GM23248 (cell line): ENCODE results near the gene GAL3ST3. TPM values are rescaled to one million over a fixed set of nuclear protein-coding genes. Genes with fewer than 3 reads are reported as not detected.

Experiments
- DNase-seq: peaks from one replicate; pipeline ENCODE4 v3.0.0-alpha.2; 2015
- H2AFZ ChIP-seq: fragments of 200-600 bp; sonication (generic); 2 replicates; pipeline ENCODE4 v1.6.1; 2016; ENCODE audit warnings: antibody characterized with exemption
- H3F3A ChIP-seq: fragments of 200-600 bp; sonication (generic); 2 replicates; pipeline ENCODE4 v1.6.1; 2016; ENCODE audit warnings: mild to moderate bottlenecking, antibody characterized with exemption, mixed run types; ENCODE audit not compliant: insufficient read depth
- H3K27ac ChIP-seq: fragments of 200-600 bp; sonication (generic); 2 replicates; pipeline ENCODE4 v1.5.1; 2016; ENCODE audit warnings: mild to moderate bottlenecking
- H3K27me3 ChIP-seq: fragments of 200-600 bp; sonication (generic); replicated peaks from 2 replicates; pipeline ENCODE4 v1.6.1; 2016; ENCODE audit warnings: mild to moderate bottlenecking; ENCODE audit not compliant: insufficient read depth
- H3K36me3 ChIP-seq: fragments of 200-600 bp; sonication (generic); 2 replicates; pipeline ENCODE4 v1.6.1; 2016; ENCODE audit warnings: low read depth, mild to moderate bottlenecking
- H3K4me1 ChIP-seq: fragments of 200-600 bp; sonication (generic); 2 replicates; pipeline ENCODE4 v1.6.1; 2016; ENCODE audit warnings: mild to moderate bottlenecking; ENCODE audit not compliant: insufficient read depth
- H3K4me2 ChIP-seq: fragments of 200-600 bp; sonication (generic); one replicate; pipeline ENCODE4 v1.6.1; 2016; ENCODE audit warnings: mild to moderate bottlenecking; ENCODE audit not compliant: unreplicated experiment
- H3K4me3 ChIP-seq: fragments of 200-600 bp; sonication (generic); 2 replicates; pipeline ENCODE4 v1.5.1; 2016; ENCODE audit warnings: mild to moderate bottlenecking
- H3K79me2 ChIP-seq: fragments of 200-600 bp; sonication (generic); 2 replicates; pipeline ENCODE4 v1.6.1; 2016; ENCODE audit warnings: mild to moderate bottlenecking; ENCODE audit not compliant: insufficient read depth
- H3K9ac ChIP-seq: fragments of 200-600 bp; sonication (generic); 2 replicates; pipeline ENCODE4 v1.6.1; 2016; ENCODE audit warnings: mild to moderate bottlenecking
- H3K9me2 ChIP-seq: fragments of 200-600 bp; sonication (generic); 2 replicates; pipeline ENCODE4 v1.6.1; 2016; ENCODE audit warnings: mixed run types, mild to moderate bottlenecking, moderate library complexity; ENCODE audit not compliant: insufficient read depth
- H3K9me3 ChIP-seq: fragments of 200-600 bp; sonication (generic); one replicate; pipeline ENCODE4 v1.6.1; 2017; ENCODE audit warnings: low read depth
- H4K20me1 ChIP-seq: fragments of 200-600 bp; sonication (generic); 2 replicates; pipeline ENCODE4 v1.6.0; 2016; ENCODE audit not compliant: insufficient read depth
- EZH2 ChIP-seq: fragments of 200-600 bp; sonication (generic); IDR thresholded peaks from 2 replicates; pipeline ENCODE4 v1.6.1; 2018; ENCODE audit warnings: antibody characterized with exemption, mild to moderate bottlenecking; ENCODE audit not compliant: insufficient read depth, poor library complexity, severe bottlenecking
- EZH2phosphoT487 ChIP-seq: fragments of 200-600 bp; sonication (generic); IDR thresholded peaks from 2 replicates; pipeline ENCODE4 v1.6.1; 2018; ENCODE audit warnings: antibody characterized with exemption, moderate library complexity, mild to moderate bottlenecking, low read depth; ENCODE audit not compliant: insufficient read depth
- WGBS, 2 experiments: methylation state at CpG; one replicate each; pipeline ENCODE4 v1.1.6; 2015 to 2017; ENCODE audit warnings: low lambda C conversion rate in 2 of 2, low coverage in 1 of 2; ENCODE audit errors: missing lambda C conversion rate in 2 of 2; 5-methylcytosine and 5-hydroxymethylcytosine counted together
- in situ Hi-C: fragments of 300-500 bp; cut with MboI; formaldehyde crosslinking; loops from 2 replicates; pipeline ENCODE4 v1.15.0; 2020
- polyA plus RNA-seq: library from polyadenylated mRNA; unstranded; fragments of >200 nt; fragmentation: Nextera tagmentation; extraction: Ambion mirVana; gene quantifications from 2 replicates; pipeline ENCODE4 v1.2.1, GENCODE V29; 2016
- total RNA-seq: library from RNA; depleted of rRNA; stranded (reverse); fragments of >200 nt; shearing (Covaris generic); gene quantifications from 2 replicates; pipeline ENCODE4 v1.2.3, GENCODE V29; 2014

GAL3ST3 gene
- total and polyA plus RNA-seq, 2 experiments from 2014 or later = not detected

DNA sequence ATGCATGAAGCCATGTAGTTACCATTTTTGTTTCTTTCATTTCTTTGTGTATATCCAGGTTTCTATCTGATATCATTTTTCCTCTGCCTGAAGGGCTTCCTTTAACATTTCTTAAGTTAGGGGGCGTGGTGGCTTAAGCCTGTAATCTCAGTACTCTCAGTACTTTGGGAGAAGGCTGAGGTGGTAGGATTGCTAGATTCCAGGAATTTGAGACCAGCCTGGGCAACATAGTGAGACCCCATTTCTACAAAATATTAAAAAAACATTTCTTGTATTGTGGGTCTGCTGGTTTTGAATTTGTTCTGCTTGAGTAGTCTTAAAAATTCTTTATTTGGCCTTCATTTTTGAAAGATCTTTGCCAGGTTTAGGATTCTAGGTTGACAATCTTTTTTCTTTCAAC, 15.6 kb upstream of the GAL3ST3 start:
- no peaks in the 10 kb centered on the region for H3K27me3 ChIP-seq
- peaks cover 88% of the 10 kb centered on the region for H3F3A ChIP-seq
- H4K20me1 ChIP-seq = no peaks in the 10 kb centered on the region
- no peak overlapping the region for H3K4me3 ChIP-seq
- WGBS, 2 experiments = 93 to 98% methylated on average over 1 of the region's 1 CpG
- no peak overlapping the region for H2AFZ ChIP-seq
- H3K4me2 ChIP-seq = no peak overlapping the region
- no peak for TF ChIP-seq EZH2phosphoT487
- TF ChIP-seq EZH2 = no peak
- no peak overlapping the region for H3K9ac ChIP-seq
- in situ Hi-C loops = no loop called here
- no peak for DNase-seq
- no peaks in the 10 kb centered on the region for H3K9me3 ChIP-seq
- no peak overlapping the region for H3K27ac ChIP-seq
- peaks cover 72% of the 10 kb centered on the region for H3K36me3 ChIP-seq
- H3K4me1 ChIP-seq = peaks cover 12% of the 10 kb centered on the region
- peaks cover 67% of the 10 kb centered on the region for H3K79me2 ChIP-seq
- no peaks in the 10 kb centered on the region for H3K9me2 ChIP-seq

DNA sequence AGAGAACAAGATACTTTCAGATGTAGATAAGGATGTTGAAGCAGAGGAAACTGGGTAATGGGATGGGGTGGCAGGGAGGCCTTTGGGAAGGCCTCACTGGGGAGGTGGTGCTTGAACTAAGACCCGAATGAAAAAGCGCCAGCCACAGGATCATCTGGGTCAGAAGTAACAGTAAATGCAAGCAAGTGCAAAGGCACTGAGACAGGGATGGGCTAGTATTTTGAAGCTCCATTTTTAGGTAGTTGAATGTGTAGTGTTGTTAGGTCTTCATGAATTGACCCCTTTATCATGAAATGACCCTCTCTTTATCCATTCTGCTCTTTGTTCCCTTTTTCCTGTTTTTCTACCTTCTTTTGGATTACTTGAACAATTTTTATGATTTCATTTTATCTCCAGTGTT, 14.9 kb upstream of the GAL3ST3 start:
- H3K4me1 ChIP-seq = peaks cover 5% of the 10 kb centered on the region
- H3F3A ChIP-seq = peaks cover 85% of the 10 kb centered on the region
- H3K9me3 ChIP-seq = no peaks in the 10 kb centered on the region
- no peak overlapping the region for H3K27ac ChIP-seq
- 91 to 96% methylated on average over 2 of the region's 2 CpGs for WGBS, 2 experiments
- no peak overlapping the region for H3K4me2 ChIP-seq
- no peak overlapping the region for H3K9ac ChIP-seq
- H3K27me3 ChIP-seq = no peaks in the 10 kb centered on the region
- no peaks in the 10 kb centered on the region for H3K9me2 ChIP-seq
- H3K4me3 ChIP-seq = no peak overlapping the region
- H2AFZ ChIP-seq = no peak overlapping the region
- no peak for TF ChIP-seq EZH2
- TF ChIP-seq EZH2phosphoT487 = no peak
- H3K36me3 ChIP-seq = peaks cover 75% of the 10 kb centered on the region
- H4K20me1 ChIP-seq = no peaks in the 10 kb centered on the region
- DNase-seq = no peak
- peaks cover 73% of the 10 kb centered on the region for H3K79me2 ChIP-seq
- in situ Hi-C loops = no loop called here

DNA sequence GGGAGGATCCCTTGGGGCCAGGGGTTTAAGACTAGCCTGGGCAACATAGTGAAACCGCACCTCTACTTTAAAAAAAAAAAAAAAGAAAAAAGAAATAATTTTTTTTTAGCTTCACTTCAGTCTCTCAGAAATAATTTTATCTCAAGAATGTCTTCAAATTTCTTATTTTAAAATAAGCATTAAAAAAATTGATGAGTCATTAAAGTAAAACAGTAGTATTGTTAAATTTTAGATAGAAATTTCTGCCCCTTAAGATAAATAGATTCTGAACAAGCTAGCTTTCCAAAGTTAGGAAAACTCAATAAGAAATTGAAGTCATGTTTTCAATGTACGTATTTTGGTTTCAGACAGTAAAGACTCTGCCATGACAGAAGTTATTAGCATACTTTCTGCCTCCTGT, 13.4 kb upstream of the GAL3ST3 start:
- 98% methylated on average over 2 of the region's 2 CpGs for WGBS, 2 experiments
- peak overlapping the region; percentile 13; the same call in 1 of the 2 replicates for H3K27ac ChIP-seq
- TF ChIP-seq EZH2 (no peak), EZH2phosphoT487 (no peak)
- H3K27me3 ChIP-seq = no peaks in the 10 kb centered on the region
- H3K4me3 ChIP-seq = no peak overlapping the region
- H3K9me3 ChIP-seq = no peaks in the 10 kb centered on the region
- in situ Hi-C loops = no loop called here
- H4K20me1 ChIP-seq = no peaks in the 10 kb centered on the region
- H3K4me1 ChIP-seq = no peaks in the 10 kb centered on the region
- H2AFZ ChIP-seq = no peak overlapping the region
- no peaks in the 10 kb centered on the region for H3K9me2 ChIP-seq
- DNase-seq = no peak
- peaks cover 75% of the 10 kb centered on the region for H3K36me3 ChIP-seq
- H3K79me2 ChIP-seq = peaks cover 88% of the 10 kb centered on the region
- peaks cover 77% of the 10 kb centered on the region for H3F3A ChIP-seq
- H3K4me2 ChIP-seq = no peak overlapping the region
- no peak overlapping the region for H3K9ac ChIP-seq

DNA sequence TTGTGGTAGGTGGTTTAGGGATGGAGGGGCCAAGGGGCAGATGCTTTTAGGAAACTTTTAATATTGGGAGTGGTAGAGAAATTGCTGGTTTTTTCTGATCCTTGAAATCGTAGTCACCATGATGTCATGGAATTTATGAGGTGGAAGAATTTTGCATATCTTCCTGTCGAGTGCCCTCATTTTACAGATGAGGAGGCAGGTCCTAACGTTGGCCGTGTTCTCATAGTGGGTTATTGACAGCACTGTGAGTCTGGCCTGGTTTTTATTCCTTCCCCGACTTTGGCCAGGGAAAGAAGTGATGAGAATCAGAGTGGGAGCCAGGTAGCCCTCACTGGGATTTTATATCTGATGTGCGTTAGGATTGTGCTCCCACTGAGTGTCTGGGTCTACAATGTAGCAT, 12.3 kb upstream of the GAL3ST3 start:
- TF ChIP-seq EZH2 (no peak), EZH2phosphoT487 (no peak)
- H4K20me1 ChIP-seq = no peaks in the 10 kb centered on the region
- peaks cover 67% of the 10 kb centered on the region for H3F3A ChIP-seq
- WGBS, 2 experiments = 66 to 70% methylated on average over 6 of the region's 6 CpGs
- H2AFZ ChIP-seq = no peak overlapping the region
- H3K36me3 ChIP-seq = peaks cover 87% of the 10 kb centered on the region
- no peak overlapping the region for H3K27ac ChIP-seq
- H3K9ac ChIP-seq = no peak overlapping the region
- H3K79me2 ChIP-seq = peaks cover 94% of the 10 kb centered on the region
- H3K9me2 ChIP-seq = no peaks in the 10 kb centered on the region
- H3K27me3 ChIP-seq = no peaks in the 10 kb centered on the region
- in situ Hi-C loops = no loop called here
- H3K4me2 ChIP-seq = no peak overlapping the region
- H3K4me1 ChIP-seq = no peaks in the 10 kb centered on the region
- H3K9me3 ChIP-seq = no peaks in the 10 kb centered on the region
- H3K4me3 ChIP-seq = no peak overlapping the region
- no peak for DNase-seq

DNA sequence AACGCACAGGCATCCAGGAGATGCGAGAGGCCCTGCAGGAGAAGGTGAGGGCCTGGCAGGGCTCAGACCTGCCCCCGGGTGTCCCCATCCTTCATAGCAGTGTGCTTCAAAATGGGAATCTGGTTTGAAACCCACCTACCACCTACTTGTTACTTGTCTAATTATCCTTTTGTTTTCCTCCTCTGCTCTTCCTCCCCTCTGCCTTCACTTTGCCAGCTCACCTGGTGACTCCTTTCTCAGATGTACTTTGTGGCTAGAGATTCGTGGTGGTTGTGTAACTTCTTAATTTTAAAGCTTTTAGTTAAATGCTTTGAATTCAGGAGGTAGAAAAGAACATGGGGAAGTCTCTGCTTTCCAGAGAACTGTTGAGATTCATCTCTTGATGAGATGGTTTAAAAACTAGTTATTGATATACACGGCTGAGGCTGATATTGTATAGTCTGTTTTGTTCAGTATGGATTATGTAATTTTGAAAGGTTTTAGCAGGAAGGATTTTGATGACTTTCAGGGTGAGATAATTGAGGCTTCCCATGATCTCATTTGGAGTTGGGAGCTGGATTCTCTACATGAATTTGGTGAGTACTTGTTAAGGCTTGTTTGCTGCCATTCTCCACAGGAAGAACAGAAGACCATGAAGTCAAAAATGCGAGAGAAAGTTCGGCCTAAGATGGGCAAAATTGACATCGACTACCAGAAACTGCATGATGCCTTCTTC, 11.2 kb upstream of the GAL3ST3 start:
- no peak overlapping the region for H3K27ac ChIP-seq
- peaks cover 91% of the 10 kb centered on the region for H3K36me3 ChIP-seq
- 72 to 73% methylated on average over 8 of the region's 8 CpGs for WGBS, 2 experiments
- no peaks in the 10 kb centered on the region for H3K27me3 ChIP-seq
- no peaks in the 10 kb centered on the region for H3K4me1 ChIP-seq
- no peak for DNase-seq
- no peaks in the 10 kb centered on the region for H3K9me2 ChIP-seq
- TF ChIP-seq EZH2phosphoT487 = no peak
- no peak for TF ChIP-seq EZH2
- H3K4me3 ChIP-seq = no peak overlapping the region
- no peak overlapping the region for H3K4me2 ChIP-seq
- peaks cover 64% of the 10 kb centered on the region for H3F3A ChIP-seq
- peaks cover 97% of the 10 kb centered on the region for H3K79me2 ChIP-seq
- no peaks in the 10 kb centered on the region for H3K9me3 ChIP-seq
- H3K9ac ChIP-seq = no peak overlapping the region
- no peaks in the 10 kb centered on the region for H4K20me1 ChIP-seq
- no peak overlapping the region for H2AFZ ChIP-seq
- in situ Hi-C loops = no loop called here
